Bronchial epithelial cell (primary cell): ENCODE data around the gene PLXNA3. TPM values are rescaled to one million over a fixed set of nuclear protein-coding genes. Genes with fewer than 3 reads are reported as not detected.
"Not testable (repeated sequence)": the region's sequence is repeated elsewhere in the genome, so short reads cannot be mapped to it uniquely, and the experiment has no call there.

ENCODE experiments used
- DNase-seq: peaks from one replicate; pipeline ENCODE4 v3.0.0-alpha.2; 2010; ENCODE audit warnings: low read depth
- FAIRE-seq: peaks from 2 replicates; lab custom pipeline; 2011; peaks lifted over from hg19 to GRCh38; lab: Jason Lieb, UNC
- H3K27me3 ChIP-seq: 2 replicates; pipeline ENCODE4 v1.5.1; 2011; ENCODE audit warnings: low read length; ENCODE audit not compliant: control insufficient read depth, insufficient read depth
- H3K36me3 ChIP-seq: 2 replicates; pipeline ENCODE4 v1.5.1; 2011; ENCODE audit warnings: low read length; ENCODE audit not compliant: control insufficient read depth, insufficient read depth
- H3K4me3 ChIP-seq: 2 replicates; pipeline ENCODE4 v1.5.1; 2011; ENCODE audit warnings: mild to moderate bottlenecking, low read depth, low read length, control low read depth
- total RNA-seq: library from RNA; depleted of rRNA; stranded (reverse); fragments of >200 nt; gene quantifications from 2 replicates; pipeline ENCODE4 v1.2.1, GENCODE V29; 2014
- TF ChIP-seq, protein P1 (sequence below): IDR thresholded peaks from 2 replicates; pipeline ENCODE4 v1.5.1; 2011; ENCODE audit warnings: mild to moderate bottlenecking, moderate library complexity, low read length, control low read depth, inconsistent platforms; ENCODE audit not compliant: insufficient read depth, severe bottlenecking

The PLXNA3 gene
- total RNA-seq, 1 donor from 2014 or later: 8.7 TPM

DNA sequence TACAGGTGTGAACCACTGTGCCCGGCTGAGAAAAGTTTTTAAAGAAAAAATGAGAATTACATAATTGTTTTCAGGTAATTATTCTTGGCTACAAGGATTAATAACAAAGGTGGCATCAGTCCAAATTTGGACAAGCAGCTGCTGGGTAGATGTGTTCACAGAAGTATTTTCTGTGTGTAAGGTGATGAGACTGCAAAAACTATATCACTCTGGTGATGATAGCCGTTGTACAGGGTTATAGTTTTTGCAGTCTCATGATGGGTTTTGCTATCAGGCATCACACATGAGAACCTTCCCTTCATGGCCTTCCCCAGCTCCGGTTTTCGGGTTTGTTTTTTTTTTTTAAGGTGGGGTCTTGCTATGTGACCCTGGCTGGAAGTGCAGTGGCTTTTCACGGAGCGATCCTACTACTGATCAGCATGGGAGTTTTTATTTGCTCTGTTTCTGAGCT is 37.4 kb downstream of the PLXNA3 start:
- DNase-seq (no peak), FAIRE-seq (no peak)
- H3K4me3 ChIP-seq: no peak overlapping the region
- no peaks in the 10 kb centered on the region for H3K36me3 ChIP-seq
- TF ChIP-seq, protein P1, sequence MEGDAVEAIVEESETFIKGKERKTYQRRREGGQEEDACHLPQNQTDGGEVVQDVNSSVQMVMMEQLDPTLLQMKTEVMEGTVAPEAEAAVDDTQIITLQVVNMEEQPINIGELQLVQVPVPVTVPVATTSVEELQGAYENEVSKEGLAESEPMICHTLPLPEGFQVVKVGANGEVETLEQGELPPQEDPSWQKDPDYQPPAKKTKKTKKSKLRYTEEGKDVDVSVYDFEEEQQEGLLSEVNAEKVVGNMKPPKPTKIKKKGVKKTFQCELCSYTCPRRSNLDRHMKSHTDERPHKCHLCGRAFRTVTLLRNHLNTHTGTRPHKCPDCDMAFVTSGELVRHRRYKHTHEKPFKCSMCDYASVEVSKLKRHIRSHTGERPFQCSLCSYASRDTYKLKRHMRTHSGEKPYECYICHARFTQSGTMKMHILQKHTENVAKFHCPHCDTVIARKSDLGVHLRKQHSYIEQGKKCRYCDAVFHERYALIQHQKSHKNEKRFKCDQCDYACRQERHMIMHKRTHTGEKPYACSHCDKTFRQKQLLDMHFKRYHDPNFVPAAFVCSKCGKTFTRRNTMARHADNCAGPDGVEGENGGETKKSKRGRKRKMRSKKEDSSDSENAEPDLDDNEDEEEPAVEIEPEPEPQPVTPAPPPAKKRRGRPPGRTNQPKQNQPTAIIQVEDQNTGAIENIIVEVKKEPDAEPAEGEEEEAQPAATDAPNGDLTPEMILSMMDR: no peak
- H3K27me3 ChIP-seq: no peaks in the 10 kb centered on the region

DNA sequence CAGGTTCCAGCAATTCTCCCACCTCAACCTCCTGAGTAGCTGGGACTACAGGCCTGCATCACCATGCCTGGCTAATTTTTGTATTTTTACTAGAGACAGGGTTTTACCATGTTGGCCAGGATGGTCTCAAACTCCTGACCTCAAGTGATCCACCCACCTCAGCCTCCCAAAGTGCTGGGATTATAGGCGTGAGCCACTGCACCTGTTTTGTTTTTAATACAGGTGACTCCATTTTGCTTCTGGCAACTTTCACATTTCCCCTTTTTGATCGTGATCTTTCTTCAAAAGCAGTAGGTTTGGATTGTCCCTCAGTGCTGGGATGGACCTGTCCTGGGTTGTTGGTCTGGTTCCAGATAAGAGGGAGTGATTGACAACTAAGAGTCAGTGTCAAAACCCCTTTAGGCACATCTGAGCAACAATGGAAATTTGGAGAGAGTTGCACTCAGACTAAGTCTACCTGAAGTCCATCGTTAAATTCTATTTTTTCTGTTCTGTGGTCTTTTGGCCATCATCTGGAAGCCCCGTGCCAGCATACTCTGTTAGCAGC is 38.6 kb downstream of the PLXNA3 start:
- not testable (repeated sequence) for FAIRE-seq, H3K4me3 ChIP-seq, DNase-seq, H3K36me3 ChIP-seq, H3K27me3 ChIP-seq

DNA sequence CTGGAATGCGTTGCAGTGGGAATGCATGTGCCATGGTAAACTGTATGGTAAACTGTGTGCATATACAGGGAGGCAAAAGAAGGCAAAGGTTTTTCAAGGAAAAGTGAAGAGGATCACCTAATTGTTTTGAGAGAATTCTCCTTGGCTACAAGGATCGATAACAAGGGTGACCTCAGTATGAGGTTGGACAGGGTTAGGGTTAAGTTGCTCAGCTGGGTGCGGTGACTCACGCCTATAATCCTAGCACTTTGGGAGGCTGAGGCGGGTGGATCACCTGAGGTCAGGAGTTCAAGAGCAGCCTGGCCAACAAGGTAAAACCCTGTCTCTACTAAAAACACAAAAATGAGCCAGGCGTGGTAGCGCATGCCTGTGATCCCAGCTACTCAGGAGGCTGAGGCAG is 43.3 kb downstream of the PLXNA3 start:
- not testable (repeated sequence) for H3K36me3 ChIP-seq, H3K27me3 ChIP-seq, H3K4me3 ChIP-seq, DNase-seq, FAIRE-seq

DNA sequence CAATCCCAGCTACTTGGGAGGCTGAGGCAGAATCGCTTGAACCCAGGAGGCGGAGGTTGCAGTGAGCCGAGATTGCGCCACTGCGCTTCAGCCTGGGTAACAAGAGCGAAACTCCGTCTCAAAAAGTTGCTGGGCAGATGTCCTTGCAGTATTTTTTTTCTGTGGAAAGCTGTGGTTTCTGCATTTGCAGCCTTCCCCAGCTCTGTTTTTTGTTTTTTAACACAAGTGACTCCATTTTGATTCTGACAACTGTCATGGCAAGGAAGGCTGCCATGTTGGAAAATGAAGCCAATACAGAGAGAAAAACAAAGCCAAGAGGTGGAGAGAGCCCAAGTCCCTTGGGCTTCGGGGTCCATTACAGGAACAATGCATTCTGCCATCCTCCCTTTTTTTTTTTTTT is 44.0 kb downstream of the PLXNA3 start:
- Histone ChIP-seq H3K27me3 (no peaks in the 10 kb centered on the region), H3K36me3 (no peaks in the 10 kb centered on the region), H3K4me3 (no peak overlapping the region)
- no peak for FAIRE-seq
- TF ChIP-seq, protein P1: no peak
- no peak for DNase-seq

DNA sequence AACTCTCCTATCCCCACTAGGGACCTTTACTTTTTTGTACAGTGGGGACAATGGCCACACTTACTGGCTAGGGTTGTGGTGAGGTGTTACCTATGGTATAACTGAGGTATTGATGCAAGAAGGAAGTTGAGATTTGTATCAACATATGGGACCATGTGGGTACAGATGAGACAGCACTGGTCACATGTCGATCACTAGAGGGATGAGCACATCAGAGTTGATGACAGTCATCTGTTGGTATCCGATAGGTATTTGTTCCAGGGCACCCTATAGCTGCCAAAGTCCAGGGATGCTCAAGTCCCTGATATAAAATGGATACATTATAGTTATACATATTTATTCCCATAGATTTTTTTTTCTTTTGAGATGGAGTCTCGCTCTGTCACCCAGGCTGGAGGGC is 44.9 kb downstream of the PLXNA3 start:
- Histone ChIP-seq H3K36me3 (no peaks in the 10 kb centered on the region), H3K27me3 (no peaks in the 10 kb centered on the region), H3K4me3 (no peak overlapping the region)
- TF ChIP-seq, protein P1: no peak
- DNase-seq (no peak), FAIRE-seq (no peak)

DNA sequence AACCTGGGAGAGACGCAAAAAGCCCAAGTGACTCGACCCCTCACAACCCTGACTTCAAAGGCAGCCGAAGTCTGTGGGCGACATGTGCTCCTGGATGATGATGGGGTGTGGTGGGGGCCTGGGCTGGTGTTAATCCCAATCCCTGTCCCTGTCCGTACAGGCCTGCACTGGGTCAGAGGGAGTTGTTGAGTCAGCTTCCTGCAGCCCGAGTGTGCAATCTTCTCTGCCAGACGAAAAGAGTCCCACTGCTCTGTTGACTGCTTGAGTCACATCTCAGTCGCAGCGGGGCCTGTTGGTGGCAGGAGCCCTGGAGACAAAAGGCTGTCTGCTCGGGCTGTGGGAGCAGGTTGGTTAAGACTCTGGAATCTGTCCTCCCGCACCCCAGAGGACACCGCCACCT is 47.7 kb downstream of the PLXNA3 start:
- no peak overlapping the region for H3K4me3 ChIP-seq
- peaks cover 3% of the 10 kb centered on the region for H3K36me3 ChIP-seq
- DNase-seq (peak; percentile 67), FAIRE-seq (no peak)
- H3K27me3 ChIP-seq: no peaks in the 10 kb centered on the region
- TF ChIP-seq, protein P1: no peak

DNA sequence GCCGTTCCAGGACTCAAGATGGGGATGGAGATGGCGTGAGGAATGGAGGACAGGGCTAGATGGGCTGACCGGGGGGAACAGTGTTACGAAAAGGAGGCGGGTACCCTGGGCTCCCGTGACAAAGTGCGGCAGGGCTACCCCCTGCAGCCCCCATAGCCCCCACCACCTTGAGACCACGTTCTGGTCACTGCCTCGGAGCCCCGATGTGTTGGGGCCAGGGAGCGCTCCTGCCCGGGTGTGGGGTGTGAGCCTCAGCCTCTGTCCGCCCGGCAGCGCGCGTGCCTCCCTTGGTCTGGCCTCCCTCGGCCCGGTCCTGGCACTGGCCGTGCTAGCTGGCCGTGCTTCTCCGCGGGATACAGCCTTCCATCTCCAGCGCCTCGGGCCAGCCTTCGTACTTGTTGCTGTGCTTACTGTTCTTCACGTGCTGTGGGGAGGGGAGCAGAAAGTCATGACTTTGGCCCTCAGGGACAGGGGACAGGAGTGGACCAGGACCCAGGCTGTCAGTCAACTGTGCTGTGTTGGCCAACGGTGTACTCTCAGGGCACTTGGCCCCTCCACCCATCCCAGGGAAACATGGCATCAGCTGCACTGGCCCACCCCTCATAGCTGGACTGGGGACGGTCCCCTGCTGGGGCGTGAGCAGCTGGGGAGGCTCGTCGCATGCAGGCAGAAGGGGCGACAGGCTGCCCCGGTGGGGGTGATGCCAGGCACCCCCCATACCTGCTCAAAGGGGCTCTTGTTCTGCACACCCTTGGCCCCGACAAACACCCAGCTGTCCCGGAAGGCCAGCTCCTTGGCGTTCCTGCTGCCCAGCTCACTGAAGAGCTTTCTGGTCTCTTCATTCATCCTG is 48.6 kb downstream of the PLXNA3 start:
- H3K36me3 ChIP-seq: peaks cover 3% of the 10 kb centered on the region
- TF ChIP-seq, protein P1: no peak
- DNase-seq (no peak), FAIRE-seq (no peak)
- H3K27me3 ChIP-seq: no peaks in the 10 kb centered on the region
- no peak overlapping the region for H3K4me3 ChIP-seq
